B cell (primary cell): ENCODE measurements around the gene SLC35B2. TPM values are rescaled to one million over a fixed set of nuclear protein-coding genes. Genes with fewer than 3 reads are reported as not detected.
A peak's percentile ranks its signal among the peaks of the same experiment; 100 is the strongest.

ENCODE experiments used
- ATAC-seq: fragments of 200-7000 bp; cut with Tn5 transposase; one replicate; pipeline ENCODE4 v1.10.0; 2021; ENCODE audit warnings: low read depth, mild to moderate bottlenecking, moderate number of reproducible peaks, moderate library complexity
- CTCF ChIA-PET: fragments of 350-600 bp; sonication (Branson Sonifier 250); formaldehyde crosslinking; loops from one replicate; lab custom pipeline; 2021; ENCODE audit warnings: antibody characterized with exemption, inconsistent platforms; lab: Charles Lee
- POLR2A ChIA-PET: fragments of 350-600 bp; sonication (Branson Sonifier 250); formaldehyde crosslinking; loops from one replicate; lab custom pipeline; 2021; ENCODE audit warnings: antibody characterized with exemption; lab: Charles Lee
- DNase-seq: peaks from one replicate; pipeline ENCODE4 v3.0.0; 2013
- H2AFZ ChIP-seq: 2 replicates; pipeline ENCODE4 v1.6.1; 2012; ENCODE audit warnings: mild to moderate bottlenecking, low read depth, low read length; ENCODE audit not compliant: insufficient read depth, poor library complexity, severe bottlenecking
- H3K27ac ChIP-seq, 2 donors: 1 replicate in 1 of 2; 2 replicates in 1 of 2; pipeline ENCODE4 v1.5.1; 2012 to 2013; ENCODE audit warnings: low read length in 2 of 2, mild to moderate bottlenecking in 2 of 2, moderate library complexity in 1 of 2
- H3K27me3 ChIP-seq, 4 experiments: fragments of 200-600 bp in 1 of 4; sonication (generic) in 1 of 4; replicated peaks in 1 of 4; 1 replicate in 2 of 4; 2 replicates in 2 of 4; pipeline versions ENCODE4 v1.6.1 to v1.7.0; 2013 to 2016; ENCODE audit warnings: low read length in 3 of 4, mild to moderate bottlenecking in 2 of 4, mixed read lengths in 1 of 4, moderate library complexity in 1 of 4; ENCODE audit not compliant: insufficient read depth in 4 of 4, control insufficient read depth in 3 of 4; ENCODE audit errors: control extremely low read depth in 1 of 4
- H3K36me3 ChIP-seq, 2 experiments: replicated peaks in 1 of 2; 1 replicate in 1 of 2; 2 replicates in 1 of 2; pipeline versions ENCODE4 v1.6.1 to v1.7.1; 2013; ENCODE audit warnings: low read length in 1 of 2; ENCODE audit not compliant: insufficient read depth in 2 of 2, control insufficient read depth in 1 of 2; ENCODE audit errors: control extremely low read depth in 1 of 2, extremely low read depth in 1 of 2
- H3K4me1 ChIP-seq, 2 donors: fragments of 200-600 bp in 1 of 2; sonication (generic) in 1 of 2; 1 replicate in 1 of 2; 2 replicates in 1 of 2; pipeline versions ENCODE4 v1.5.1 to v1.6.1; 2013 to 2017; ENCODE audit warnings: low read length in 2 of 2; ENCODE audit not compliant: control insufficient read depth in 2 of 2, insufficient read depth in 2 of 2
- H3K4me2 ChIP-seq: replicated peaks from 2 replicates; pipeline ENCODE3; 2012; ENCODE audit warnings: mild to moderate bottlenecking, low read depth, low read length; ENCODE audit not compliant: poor library complexity, severe bottlenecking
- H3K4me3 ChIP-seq, 5 experiments: fragments of 200-600 bp in 1 of 5; sonication (generic) in 1 of 5; 1 replicate in 3 of 5; 2 replicates in 2 of 5; pipeline versions ENCODE4 v1.5.1 to v1.7.0; 2011 to 2016; ENCODE audit warnings: low read length in 4 of 5, mild to moderate bottlenecking in 4 of 5, low read depth in 2 of 5, control low read depth in 1 of 5, moderate library complexity in 1 of 5; ENCODE audit not compliant: insufficient read depth in 1 of 5; ENCODE audit errors: control extremely low read depth in 1 of 5, extremely low read depth in 1 of 5
- H3K79me2 ChIP-seq: fragments of 200-600 bp; sonication (generic); one replicate; pipeline ENCODE4 v1.6.0; 2016; ENCODE audit warnings: low read length; ENCODE audit not compliant: control insufficient read depth, insufficient read depth
- H3K9ac ChIP-seq: fragments of 200-600 bp; sonication (generic); 2 replicates; pipeline ENCODE4 v1.6.1; 2017; ENCODE audit warnings: mild to moderate bottlenecking, low read length, moderate library complexity
- H3K9me3 ChIP-seq, 3 donors: one replicate each; pipeline versions ENCODE4 v1.6.1 to v1.7.1; 2013; ENCODE audit warnings: low read length in 2 of 3; ENCODE audit not compliant: control insufficient read depth in 2 of 3, insufficient read depth in 1 of 3; ENCODE audit errors: control extremely low read depth in 1 of 3
- H4K20me1 ChIP-seq: 2 replicates; pipeline ENCODE4 v1.6.0; 2012; ENCODE audit warnings: mild to moderate bottlenecking, low read length; ENCODE audit not compliant: insufficient read depth, control insufficient read depth, poor library complexity, severe bottlenecking
- H3K27ac Mint-ChIP-seq: one replicate; pipeline ENCODE4 v1.8.0; 2021; ENCODE audit warnings: mixed read lengths
- H3K27me3 Mint-ChIP-seq: one replicate; pipeline ENCODE4 v1.8.0; 2021; ENCODE audit warnings: mixed read lengths
- H3K4me1 Mint-ChIP-seq: one replicate; pipeline ENCODE4 v1.8.0; 2021; ENCODE audit warnings: mixed read lengths
- H3K4me3 Mint-ChIP-seq: one replicate; pipeline ENCODE4 v1.8.0; 2021; ENCODE audit warnings: mixed read lengths
- H3K9me3 Mint-ChIP-seq: one replicate; pipeline ENCODE4 v1.8.0; 2022; ENCODE audit warnings: mixed read lengths; ENCODE audit not compliant: insufficient read depth
- EZH2 ChIP-seq: IDR thresholded peaks from 2 replicates; pipeline ENCODE4 v1.6.1; 2012; ENCODE audit warnings: borderline replicate concordance, low read depth, mild to moderate bottlenecking, moderate library complexity, low read length; ENCODE audit not compliant: insufficient read depth, poor library complexity, severe bottlenecking
- WGBS: methylation state at CpG from one replicate; pipeline ENCODE4 v1.1.5; 2013; ENCODE audit warnings: missing lambda C conversion rate; ENCODE audit not compliant: insufficient coverage; 5-methylcytosine and 5-hydroxymethylcytosine counted together
- intact Hi-C: fragments of 100-400 bp; cut with micrococcal nuclease; formaldehyde crosslinking; loops from one replicate; pipeline ENCODE4 v1.10.0; 2022
- polyA plus RNA-seq: library from polyadenylated mRNA; depleted of rRNA; stranded (reverse); fragments of >200 nt; gene quantifications from 2 replicates; pipeline ENCODE4 v1.2.3, GENCODE V29; 2012
- total RNA-seq, 2 donors: library from RNA; stranded (reverse); fragments of 120-200 nt in 1 of 2; gene quantifications; 1 replicate in 1 of 2; 2 replicates in 1 of 2; pipeline versions ENCODE4 v1.2.3 to v1.2.4, GENCODE V29; 2013 to 2022
- TF ChIP-seq, protein P1 (sequence below): fragments of 200-600 bp; IDR thresholded peaks from one replicate; pipeline ENCODE4 v1.8.0; 2022; ENCODE audit warnings: antibody characterized with exemption, mild to moderate bottlenecking

SLC35B2 gene
- total and polyA plus RNA-seq, 2 donors (not counting 1 experiment from before 2014, with no cell fraction given) = 30.0 to 35.2 TPM

DNA sequence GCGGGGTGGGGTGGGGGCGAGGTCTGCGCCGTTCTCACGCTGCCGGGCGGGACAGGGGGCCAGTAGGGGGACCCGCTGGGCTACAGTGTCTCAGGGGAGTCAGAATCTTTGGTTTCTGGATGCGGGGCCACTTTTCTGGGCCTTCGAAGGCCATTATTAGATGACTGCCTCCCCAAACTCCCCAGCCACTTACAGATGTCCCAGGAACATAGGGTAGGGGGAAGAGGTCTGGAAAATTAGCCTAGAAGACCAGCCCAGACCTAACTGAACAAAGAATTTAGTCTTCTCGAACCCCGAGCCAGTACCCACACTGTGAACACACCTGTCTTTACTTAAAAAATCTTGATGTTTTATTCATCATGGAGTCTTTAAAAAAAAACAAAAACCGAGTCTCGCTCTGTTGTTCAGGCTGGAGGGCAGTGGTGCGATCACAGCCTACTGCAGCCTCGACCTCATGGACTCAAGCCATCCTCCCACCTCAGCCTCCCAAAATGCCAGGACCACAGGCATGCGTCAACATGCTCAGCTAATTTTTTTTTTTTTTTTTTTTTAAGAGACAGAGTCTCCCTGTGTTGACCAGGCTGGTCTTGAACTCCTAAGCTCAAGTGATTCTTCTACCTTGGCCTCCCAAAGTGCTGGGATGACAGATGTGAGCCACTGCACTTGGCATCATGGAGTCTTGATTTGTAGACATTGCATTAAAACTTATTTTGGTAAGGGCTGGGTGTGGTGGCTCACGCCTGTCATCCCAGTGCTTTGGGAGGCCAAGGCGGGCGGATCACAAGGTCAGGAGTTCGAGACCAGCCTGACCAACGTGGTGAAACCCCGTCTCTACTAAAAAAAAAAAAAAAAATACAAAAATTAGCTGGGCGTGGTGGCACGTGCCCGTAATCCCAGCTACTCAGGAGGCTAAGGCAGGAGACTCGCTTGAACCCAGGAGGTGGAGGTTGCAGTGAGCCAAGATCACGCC, 37.2 kb downstream of the SLC35B2 start:
- no peaks in the 10 kb centered on the region for H3K79me2 ChIP-seq
- POLR2A ChIA-PET = interaction anchor here (0.6 to 2.4 kb wide), 3 partner anchors 18 to 167 kb away, joined by 3 to 11 read pairs (median 5); partner anchors contain the start of genes CDC5L and HSP90AB1
- no peak overlapping the region for H3K27ac ChIP-seq
- peaks cover 26 to 45% of the 10 kb centered on the region in 2 donors for H3K4me1 ChIP-seq
- Mint-ChIP-seq H3K9me3 (no peaks in the 10 kb centered on the region), H3K27me3 (no peaks in the 10 kb centered on the region), H3K4me1 (peaks cover 41% of the 10 kb centered on the region), H3K27ac (no peak overlapping the region), H3K4me3 (peak overlapping the region; percentile 85)
- peaks cover 0 to 2% (median 0%) of the 10 kb centered on the region in 4 experiments for H3K27me3 ChIP-seq
- DNase-seq (no peak), ATAC-seq (no peak)
- peak overlapping the region in 2 of 5 experiments; percentile 51 to 58 for H3K4me3 ChIP-seq
- H3K9me3 ChIP-seq = no peaks in the 10 kb centered on the region
- 68% methylated on average over 15 of the region's 28 CpGs for WGBS
- CTCF ChIA-PET = interaction anchor here (0.6 to 2.0 kb wide), 6 partner anchors 12 to 93 kb away, joined by 3 to 6 read pairs (median 3); partner anchors contain the start of gene AARS2
- no peak for TF ChIP-seq EZH2
- TF ChIP-seq, protein P1, sequence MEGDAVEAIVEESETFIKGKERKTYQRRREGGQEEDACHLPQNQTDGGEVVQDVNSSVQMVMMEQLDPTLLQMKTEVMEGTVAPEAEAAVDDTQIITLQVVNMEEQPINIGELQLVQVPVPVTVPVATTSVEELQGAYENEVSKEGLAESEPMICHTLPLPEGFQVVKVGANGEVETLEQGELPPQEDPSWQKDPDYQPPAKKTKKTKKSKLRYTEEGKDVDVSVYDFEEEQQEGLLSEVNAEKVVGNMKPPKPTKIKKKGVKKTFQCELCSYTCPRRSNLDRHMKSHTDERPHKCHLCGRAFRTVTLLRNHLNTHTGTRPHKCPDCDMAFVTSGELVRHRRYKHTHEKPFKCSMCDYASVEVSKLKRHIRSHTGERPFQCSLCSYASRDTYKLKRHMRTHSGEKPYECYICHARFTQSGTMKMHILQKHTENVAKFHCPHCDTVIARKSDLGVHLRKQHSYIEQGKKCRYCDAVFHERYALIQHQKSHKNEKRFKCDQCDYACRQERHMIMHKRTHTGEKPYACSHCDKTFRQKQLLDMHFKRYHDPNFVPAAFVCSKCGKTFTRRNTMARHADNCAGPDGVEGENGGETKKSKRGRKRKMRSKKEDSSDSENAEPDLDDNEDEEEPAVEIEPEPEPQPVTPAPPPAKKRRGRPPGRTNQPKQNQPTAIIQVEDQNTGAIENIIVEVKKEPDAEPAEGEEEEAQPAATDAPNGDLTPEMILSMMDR = no peak
- no peak overlapping the region for H3K9ac ChIP-seq
- no peaks in the 10 kb centered on the region for H3K36me3 ChIP-seq
- intact Hi-C loops = loop anchor here (5.0 kb wide), 2 partner anchors 48 to 167 kb away; partner anchors contain the start of gene CDC5L
- H3K4me2 ChIP-seq = peak overlapping the region; percentile 97
- H4K20me1 ChIP-seq = no peaks in the 10 kb centered on the region
- peak overlapping the region; percentile 87 for H2AFZ ChIP-seq
